Natural killer cell (primary cell): Measurements from ENCODE around the gene DOK3. TPM values are rescaled to one million over a fixed set of nuclear protein-coding genes. Genes with fewer than 3 reads are reported as not detected.
A peak's percentile ranks its signal among the peaks of the same experiment; 100 is the strongest.

ENCODE experiments used
- ATAC-seq, 3 donors: fragments of 150-1000 bp in 2 of 3; fragments of 200-7000 bp in 1 of 3; cut with Tn5 transposase; 1 replicate in 1 of 3; 2 replicates in 2 of 3; pipeline ENCODE4 v1.10.0; 2021; ENCODE audit warnings: mild to moderate bottlenecking in 2 of 3, moderate library complexity in 2 of 3
- DNase-seq, 2 donors: peaks; one replicate each; pipeline versions ENCODE4 v3.0.0 to v3.0.0-alpha.2; 2013 to 2021; ENCODE audit warnings: mixed read lengths in 1 of 2
- H3K27ac ChIP-seq: one replicate; pipeline ENCODE4 v1.5.1; 2013; ENCODE audit warnings: mild to moderate bottlenecking, low read length
- H3K27me3 ChIP-seq: one replicate; pipeline ENCODE4 v1.6.1; 2013; ENCODE audit warnings: low read length; ENCODE audit not compliant: control insufficient read depth, insufficient read depth
- H3K36me3 ChIP-seq: one replicate; pipeline ENCODE4 v1.6.1; 2013; ENCODE audit warnings: low read length; ENCODE audit not compliant: control insufficient read depth, insufficient read depth
- H3K4me1 ChIP-seq: one replicate; pipeline ENCODE4 v1.6.1; 2013; ENCODE audit warnings: low read length; ENCODE audit not compliant: control insufficient read depth, insufficient read depth
- H3K4me3 ChIP-seq: one replicate; pipeline ENCODE4 v1.5.1; 2013; ENCODE audit warnings: low read length
- H3K9me3 ChIP-seq: one replicate; pipeline ENCODE4 v1.6.1; 2013; ENCODE audit warnings: low read length; ENCODE audit not compliant: control insufficient read depth, insufficient read depth
- H3K27ac Mint-ChIP-seq, 2 donors: one replicate each; pipeline ENCODE4 v1.8.0; 2022; ENCODE audit warnings: mild to moderate bottlenecking in 2 of 2, mixed read lengths in 2 of 2, moderate library complexity in 1 of 2
- H3K27me3 Mint-ChIP-seq, 2 donors: one replicate each; pipeline ENCODE4 v1.8.0; 2022; ENCODE audit warnings: low read depth in 2 of 2, mixed read lengths in 2 of 2
- H3K36me3 Mint-ChIP-seq: one replicate; pipeline ENCODE4 v1.8.0; 2022; ENCODE audit warnings: mixed read lengths
- H3K4me1 Mint-ChIP-seq, 2 donors: one replicate each; pipeline ENCODE4 v1.8.0; 2022; ENCODE audit warnings: mixed read lengths in 2 of 2
- H3K4me3 Mint-ChIP-seq: one replicate; pipeline ENCODE4 v1.8.0; 2022; ENCODE audit warnings: mild to moderate bottlenecking, moderate library complexity, mixed read lengths
- H3K9me3 Mint-ChIP-seq, 2 donors: one replicate each; pipeline ENCODE4 v1.8.0; 2022; ENCODE audit warnings: mixed read lengths in 2 of 2
- WGBS: methylation state at CpG from one replicate; pipeline ENCODE4 v1.1.7; 2013; ENCODE audit warnings: missing lambda C conversion rate; ENCODE audit not compliant: insufficient coverage; 5-methylcytosine and 5-hydroxymethylcytosine counted together
- intact Hi-C: fragments of 100-400 bp; cut with micrococcal nuclease; formaldehyde crosslinking; loops from one replicate; pipeline ENCODE4 v1.14.2; 2022
- total RNA-seq, 4 donors: library from RNA; stranded (reverse); fragments of 120-200 nt in 1 of 4; gene quantifications; one replicate each; pipeline versions ENCODE4 v1.2.3 to v1.2.4, GENCODE V29; 2013 to 2022
- TF ChIP-seq, protein P1 (sequence below): fragments of 200-600 bp; IDR thresholded peaks from one replicate; pipeline ENCODE4 v1.8.0; 2022; ENCODE audit warnings: antibody characterized with exemption

Gene DOK3
- total RNA-seq, 3 donors from 2014 or later (not counting 1 experiment from before 2014, with no cell fraction given): 3.5 to 19.8 (median 9.1) TPM

DNA sequence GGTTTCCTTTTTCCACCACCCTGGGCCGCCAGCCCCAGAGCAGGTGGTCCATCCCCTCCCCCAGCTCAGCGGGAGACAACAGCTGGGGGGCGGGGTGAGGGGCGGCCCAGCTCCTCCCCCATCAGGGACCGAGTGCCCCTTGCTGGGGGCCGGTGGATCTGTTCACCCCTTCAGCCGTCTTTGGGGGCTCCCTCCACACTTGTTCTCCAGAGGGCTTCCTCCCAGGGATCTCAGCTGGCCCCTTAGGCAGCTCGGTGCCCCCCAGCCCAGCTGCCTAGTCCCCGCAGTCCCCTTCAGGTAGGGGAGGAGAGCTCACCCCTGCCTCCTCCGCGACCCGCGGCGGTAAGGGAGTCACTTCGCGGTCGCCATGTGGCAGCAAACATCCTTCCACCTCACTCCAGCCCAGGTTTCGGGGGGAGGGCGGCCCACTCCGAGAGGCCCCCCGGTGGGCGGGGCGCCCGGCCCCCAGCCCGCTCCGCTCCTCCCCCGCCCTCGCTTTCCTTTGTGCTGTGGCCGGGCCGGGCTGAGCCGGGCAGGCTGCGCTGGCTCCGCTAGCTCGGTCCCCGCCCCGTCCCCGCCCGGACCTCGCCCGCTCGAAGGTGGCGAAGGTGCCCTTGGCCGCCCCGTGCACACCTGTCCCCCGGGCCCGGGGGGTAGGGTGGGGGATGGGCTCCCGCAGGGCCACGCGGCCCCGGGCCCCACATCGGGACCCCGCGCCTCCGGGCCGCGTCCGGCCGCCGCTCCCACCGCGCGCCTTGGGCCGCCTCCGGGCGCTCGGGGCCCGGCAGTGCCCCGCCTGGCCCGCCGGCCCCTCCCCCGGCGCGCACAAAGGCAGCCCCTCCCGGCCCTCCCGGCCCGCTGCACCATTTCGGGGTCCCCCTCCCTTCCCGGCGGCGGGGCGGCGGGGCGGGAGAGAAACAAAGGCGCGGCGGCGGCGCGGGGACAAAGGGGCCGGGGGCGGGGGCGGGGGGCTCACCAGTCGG lies 36.9 kb downstream of the DOK3 start:
- Mint-ChIP-seq H3K27me3 (peaks cover 0 to 16% of the 10 kb centered on the region in 2 donors), H3K4me3 (peak overlapping the region; percentile 63), H3K9me3 (no peaks in the 10 kb centered on the region), H3K27ac (peak overlapping the region in 1 of 2 donors; percentile 76), H3K4me1 (peaks cover 14 to 57% of the 10 kb centered on the region in 2 donors), H3K36me3 (no peaks in the 10 kb centered on the region)
- WGBS: 2% methylated on average over 93 of the region's 93 CpGs
- H3K4me1 ChIP-seq: peaks cover 31% of the 10 kb centered on the region
- H3K4me3 ChIP-seq: peak overlapping the region; percentile 19
- ATAC-seq (peak; percentile 55 to 66 (median 66)), DNase-seq (peak; percentile 56 to 71)
- H3K27me3 ChIP-seq: peaks cover 15% of the 10 kb centered on the region
- intact Hi-C loops: no loop called here
- TF ChIP-seq, protein P1, sequence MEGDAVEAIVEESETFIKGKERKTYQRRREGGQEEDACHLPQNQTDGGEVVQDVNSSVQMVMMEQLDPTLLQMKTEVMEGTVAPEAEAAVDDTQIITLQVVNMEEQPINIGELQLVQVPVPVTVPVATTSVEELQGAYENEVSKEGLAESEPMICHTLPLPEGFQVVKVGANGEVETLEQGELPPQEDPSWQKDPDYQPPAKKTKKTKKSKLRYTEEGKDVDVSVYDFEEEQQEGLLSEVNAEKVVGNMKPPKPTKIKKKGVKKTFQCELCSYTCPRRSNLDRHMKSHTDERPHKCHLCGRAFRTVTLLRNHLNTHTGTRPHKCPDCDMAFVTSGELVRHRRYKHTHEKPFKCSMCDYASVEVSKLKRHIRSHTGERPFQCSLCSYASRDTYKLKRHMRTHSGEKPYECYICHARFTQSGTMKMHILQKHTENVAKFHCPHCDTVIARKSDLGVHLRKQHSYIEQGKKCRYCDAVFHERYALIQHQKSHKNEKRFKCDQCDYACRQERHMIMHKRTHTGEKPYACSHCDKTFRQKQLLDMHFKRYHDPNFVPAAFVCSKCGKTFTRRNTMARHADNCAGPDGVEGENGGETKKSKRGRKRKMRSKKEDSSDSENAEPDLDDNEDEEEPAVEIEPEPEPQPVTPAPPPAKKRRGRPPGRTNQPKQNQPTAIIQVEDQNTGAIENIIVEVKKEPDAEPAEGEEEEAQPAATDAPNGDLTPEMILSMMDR: no peak
- H3K36me3 ChIP-seq: no peaks in the 10 kb centered on the region
- no peaks in the 10 kb centered on the region for H3K9me3 ChIP-seq
- H3K27ac ChIP-seq: no peak overlapping the region

DNA sequence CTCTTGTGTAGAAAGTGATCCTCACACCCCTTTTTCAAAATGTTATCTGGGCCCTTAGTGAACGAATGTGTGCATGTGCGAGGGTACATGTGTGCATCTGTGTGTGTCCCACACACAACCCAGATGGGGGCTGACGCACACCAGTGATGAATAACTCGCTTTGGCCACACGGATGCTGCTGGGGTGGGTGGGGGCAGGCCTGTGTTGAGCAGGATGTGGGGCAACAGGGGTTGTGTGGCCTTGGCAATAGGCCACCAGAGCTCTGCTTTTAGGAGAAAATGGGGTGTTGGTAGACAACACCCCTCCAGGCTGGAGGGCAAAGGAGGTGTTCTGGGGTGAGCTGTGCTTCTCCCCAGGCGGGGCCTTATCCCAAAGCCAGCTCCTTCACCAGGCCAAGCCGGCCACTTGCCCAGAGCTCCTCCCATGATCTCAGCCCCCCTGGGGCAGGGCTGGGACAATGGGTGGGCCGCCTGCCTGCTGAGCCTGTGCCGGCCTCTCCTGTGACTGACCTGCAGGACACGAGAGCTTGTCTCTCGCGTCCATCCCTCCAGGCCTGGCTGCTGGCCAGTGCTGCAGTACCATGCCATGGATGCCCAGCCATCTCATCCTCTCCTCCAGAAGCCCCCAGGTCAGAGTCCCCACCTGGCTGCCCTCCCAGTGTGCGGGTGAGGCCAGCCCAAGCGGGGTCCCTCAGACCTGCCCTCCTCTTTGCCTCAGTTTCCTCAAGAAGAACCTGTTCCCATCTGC lies 37.8 kb downstream of the DOK3 start:
- 74% methylated on average over 14 of the region's 14 CpGs for whole genome bisulfite sequencing
- Mint-ChIP-seq H3K4me1 (peaks cover 14 to 57% of the 10 kb centered on the region in 2 donors), H3K27me3 (peaks cover 0 to 16% of the 10 kb centered on the region in 2 donors), H3K4me3 (peak overlapping the region; percentile 60), H3K36me3 (no peaks in the 10 kb centered on the region), H3K9me3 (no peaks in the 10 kb centered on the region), H3K27ac (peak overlapping the region in 1 of 2 donors; percentile 76)
- DNase-seq: peak in 1 of 2 donors; percentile 58
- peak overlapping the region; percentile 15 for H3K27ac ChIP-seq
- H3K27me3 ChIP-seq: peaks cover 15% of the 10 kb centered on the region
- intact Hi-C loops: no loop called here
- H3K4me1 ChIP-seq: peaks cover 28% of the 10 kb centered on the region
- ATAC-seq: peak; percentile 56 to 70 (median 64)
- no peaks in the 10 kb centered on the region for H3K36me3 ChIP-seq
- TF ChIP-seq, protein P1: no peak
- H3K9me3 ChIP-seq: no peaks in the 10 kb centered on the region
- no peak overlapping the region for H3K4me3 ChIP-seq

DNA sequence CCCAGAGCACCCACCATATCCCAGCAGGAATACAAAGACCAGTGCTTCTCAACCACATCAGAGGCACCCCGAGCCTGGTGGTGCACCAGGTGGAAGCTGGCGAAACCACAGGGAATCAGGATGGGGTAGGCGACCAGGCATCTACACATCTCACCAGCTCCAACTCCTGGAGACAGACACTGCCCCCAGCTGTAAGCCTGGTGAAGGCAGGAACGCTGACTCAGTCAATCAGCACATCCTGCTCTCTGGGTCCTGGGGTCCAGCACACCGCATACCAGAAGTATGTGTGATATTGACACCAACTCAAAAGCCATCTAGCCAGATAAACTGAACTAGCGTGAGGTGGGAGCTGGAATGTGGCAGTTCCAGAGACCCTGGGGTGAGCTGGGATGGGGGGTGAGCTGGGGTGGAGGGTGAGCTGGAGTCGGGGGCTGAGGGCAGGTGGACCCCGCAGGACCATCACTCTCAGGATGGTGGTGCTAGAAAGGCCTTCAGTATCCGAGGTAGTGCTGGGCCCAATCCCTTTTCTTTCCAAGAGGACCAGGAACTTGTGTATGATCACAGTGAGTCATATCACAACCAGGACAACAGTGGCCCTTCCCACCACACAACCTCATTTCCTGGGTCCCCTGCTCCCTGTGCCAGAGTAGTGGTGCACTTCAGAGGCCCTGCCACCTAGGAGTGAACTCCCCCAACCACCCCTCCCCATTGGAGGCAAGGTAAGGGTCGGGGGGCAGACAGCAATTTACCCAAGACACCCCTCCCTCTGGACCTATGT lies 38.7 kb downstream of the DOK3 start:
- Histone ChIP-seq H3K4me3 (no peak overlapping the region), H3K27ac (no peak overlapping the region), H3K27me3 (peaks cover 15% of the 10 kb centered on the region), H3K9me3 (no peaks in the 10 kb centered on the region), H3K4me1 (peaks cover 28% of the 10 kb centered on the region), H3K36me3 (no peaks in the 10 kb centered on the region)
- peak in 1 of 3 donors; percentile 9 for ATAC-seq
- Mint-ChIP-seq H3K27ac (peak overlapping the region in 1 of 2 donors; percentile 76), H3K4me3 (no peak overlapping the region), H3K9me3 (no peaks in the 10 kb centered on the region), H3K36me3 (no peaks in the 10 kb centered on the region), H3K4me1 (peaks cover 14 to 52% of the 10 kb centered on the region in 2 donors), H3K27me3 (peaks cover 0 to 16% of the 10 kb centered on the region in 2 donors)
- TF ChIP-seq, protein P1: no peak
- no peak for DNase-seq
- intact Hi-C loops: no loop called here
- WGBS: 91% methylated on average over 10 of the region's 10 CpGs
